SU-DHL-6 (cell line): ENCODE results near the gene DENND5A.

Experiments used
- CTCF ChIP-seq: fragments of 200-600 bp; sonication (generic); IDR thresholded peaks from one replicate; pipeline ENCODE4 v1.5.1; 2017; ENCODE audit warnings: antibody characterized with exemption, mild to moderate bottlenecking, low read length, moderate library complexity; ENCODE audit not compliant: insufficient read depth, poor library complexity, severe bottlenecking
- EZH2phosphoT487 ChIP-seq: fragments of 200-600 bp; sonication (generic), shearing (Covaris generic); conservative IDR thresholded peaks from 2 replicates; pipeline ENCODE4 v1.6.1; 2018; ENCODE audit warnings: mild to moderate bottlenecking, antibody characterized with exemption, low read length, moderate library complexity, mixed read lengths

GRCh38 chr11:9092072-9092471 is 173.1 kb downstream of the DENND5A start:
- TF ChIP-seq CTCF (no peak), EZH2phosphoT487 (no peak)
